CD4-positive, alpha-beta T cell treated with Interleukin-4 for 4 hours (primary cell): ENCODE results near the gene HMGN1.

Experiments used
- DNase-seq: peaks from one replicate; pipeline ENCODE4 v3.0.0-alpha.2; 2020

HMGN1 gene

DNA sequence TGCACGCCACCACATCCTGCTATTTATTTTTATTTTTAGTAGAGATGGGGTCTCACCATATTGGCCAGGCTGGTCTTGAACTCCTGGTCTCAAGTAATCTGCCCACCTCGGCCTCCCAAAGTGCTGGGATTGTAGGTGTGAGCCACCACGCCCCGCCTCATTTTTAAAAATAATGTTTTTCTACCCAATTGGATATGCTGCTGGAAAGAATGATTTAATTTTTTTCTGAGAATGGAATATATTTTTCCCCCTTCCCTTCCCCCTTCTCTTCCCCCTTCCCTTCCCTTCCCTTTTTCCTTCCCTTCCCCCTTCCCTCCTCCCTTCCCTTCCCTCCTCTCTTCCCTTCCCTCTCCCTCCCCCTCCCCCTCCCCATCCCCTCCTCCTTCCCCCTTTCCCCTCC lies 17.7 kb upstream of the HMGN1 start:
- DNase-seq: no peak

DNA sequence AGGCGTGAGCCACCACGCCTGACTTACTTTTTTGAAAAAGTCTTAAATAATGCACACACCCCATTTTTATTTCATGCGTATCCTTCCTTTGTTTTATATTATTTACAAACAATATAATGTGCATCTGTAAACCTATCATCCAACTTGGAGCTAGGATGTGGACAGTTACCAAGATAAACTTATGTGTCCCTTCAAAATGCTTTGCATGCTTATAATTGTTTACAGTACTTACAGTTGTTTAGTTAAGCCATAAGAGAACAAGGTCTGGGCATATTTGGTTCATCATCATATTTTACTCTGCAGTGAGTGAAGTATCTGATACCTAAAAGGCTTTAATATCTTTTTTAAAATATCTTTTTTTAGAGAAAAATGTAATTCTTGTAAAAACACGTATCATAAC lies 16.1 kb upstream of the HMGN1 start:
- no peak for DNase-seq

DNA sequence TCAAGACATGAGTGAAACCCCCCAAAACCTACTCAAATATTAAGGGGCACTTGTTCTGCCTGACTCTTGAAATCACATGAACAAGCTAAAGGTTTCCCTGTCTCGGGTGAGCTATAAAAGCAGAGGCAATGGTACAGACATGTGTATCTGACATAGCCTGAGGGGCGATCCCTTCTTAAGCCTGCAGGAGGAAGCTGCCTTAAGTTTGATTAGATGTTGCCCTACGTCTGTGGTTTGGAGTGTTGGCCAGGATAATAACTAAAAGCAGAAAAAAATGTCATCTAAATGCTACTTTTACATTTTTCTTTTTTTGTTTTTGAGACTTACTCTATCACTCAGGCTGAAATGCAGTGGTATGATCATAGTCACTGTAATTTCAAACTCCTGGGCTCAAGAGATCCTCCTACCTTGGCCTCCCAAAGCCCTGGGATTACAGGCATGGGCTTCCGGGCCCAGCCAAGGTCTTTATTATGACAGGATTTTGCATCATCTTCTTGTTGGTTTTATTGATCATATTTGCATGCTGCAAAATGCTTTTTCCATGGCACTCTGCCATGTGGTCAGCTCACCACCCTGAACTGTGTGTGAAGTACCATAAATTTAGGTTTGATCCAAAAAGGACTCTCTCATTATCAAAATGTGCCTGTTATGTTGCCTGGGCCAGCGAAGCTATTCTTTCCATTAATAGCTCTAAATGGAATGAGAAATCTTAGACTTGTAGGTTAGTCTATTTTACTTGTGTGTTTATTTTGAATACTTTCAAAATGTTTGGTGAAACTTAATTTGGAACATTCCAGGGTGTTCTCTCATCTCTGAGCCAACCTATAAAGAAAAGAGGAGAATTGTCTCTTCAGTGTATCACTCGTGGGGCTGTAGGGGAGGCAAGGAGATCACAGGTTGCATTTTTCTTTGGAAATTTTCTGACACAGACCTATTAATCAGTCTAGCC lies 15.0 kb upstream of the HMGN1 start:
- DNase-seq: no peak

DNA sequence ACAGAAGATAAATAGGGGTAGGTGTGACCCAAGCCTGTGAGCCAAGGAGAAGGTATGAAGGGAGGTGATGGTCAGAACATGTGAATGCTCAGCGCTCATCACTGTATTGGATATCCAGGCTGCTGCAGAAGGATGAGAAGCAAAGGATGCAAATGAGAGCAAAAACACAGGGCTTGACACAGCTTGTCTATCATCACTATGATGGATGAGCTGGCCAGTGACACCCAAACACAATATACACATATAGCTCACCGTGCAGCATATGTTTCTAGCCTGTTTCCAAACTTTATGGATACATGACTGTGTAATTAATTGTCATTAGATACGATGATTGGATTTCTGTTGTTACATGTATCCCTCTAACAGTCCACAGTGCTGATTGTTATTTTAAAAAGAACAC lies 13.8 kb upstream of the HMGN1 start:
- no peak for DNase-seq

DNA sequence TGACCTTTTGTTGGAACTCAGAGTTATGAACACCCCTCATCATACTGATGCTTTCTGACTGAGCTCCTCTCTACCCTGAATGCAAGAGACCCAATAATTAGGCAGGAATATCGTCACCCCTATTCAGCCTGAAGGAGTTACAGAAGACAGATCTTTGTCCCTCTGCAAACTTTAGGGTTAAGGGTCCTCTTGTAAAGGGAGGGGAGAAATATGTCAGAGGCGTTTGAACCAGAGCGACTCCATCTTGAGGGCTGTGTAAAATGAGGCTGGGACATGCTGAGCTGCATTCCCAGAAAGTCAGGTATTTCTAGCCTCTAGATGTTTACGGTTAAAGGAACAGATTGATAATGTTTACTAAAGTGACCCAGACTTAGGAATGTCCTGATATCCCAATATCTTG lies 10.5 kb upstream of the HMGN1 start:
- DNase-seq: no peak

DNA sequence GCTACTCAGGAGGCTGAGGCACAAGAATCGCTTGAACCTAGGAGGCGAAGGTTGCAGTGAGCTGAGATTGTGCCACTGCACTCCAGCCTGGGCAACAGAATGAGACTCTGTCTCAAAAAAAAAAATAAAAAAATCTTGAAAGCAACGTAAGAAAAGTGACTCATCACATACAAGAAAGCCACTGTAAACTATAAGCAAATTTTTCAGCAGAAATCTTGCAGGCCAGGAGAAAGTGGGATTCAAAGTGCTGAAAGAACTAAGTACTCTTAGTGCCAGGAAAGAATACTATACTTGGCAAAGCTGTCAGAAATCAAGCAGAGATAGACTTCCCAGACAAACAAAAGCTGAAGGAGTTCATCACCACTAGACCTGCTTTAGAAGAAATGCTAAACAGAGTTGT lies 4.4 kb upstream of the HMGN1 start:
- no peak for DNase-seq

GRCh38 chr21:39350094-39351005 lies 1.5 kb upstream of the HMGN1 start:
- DNase-seq: no peak

DNA sequence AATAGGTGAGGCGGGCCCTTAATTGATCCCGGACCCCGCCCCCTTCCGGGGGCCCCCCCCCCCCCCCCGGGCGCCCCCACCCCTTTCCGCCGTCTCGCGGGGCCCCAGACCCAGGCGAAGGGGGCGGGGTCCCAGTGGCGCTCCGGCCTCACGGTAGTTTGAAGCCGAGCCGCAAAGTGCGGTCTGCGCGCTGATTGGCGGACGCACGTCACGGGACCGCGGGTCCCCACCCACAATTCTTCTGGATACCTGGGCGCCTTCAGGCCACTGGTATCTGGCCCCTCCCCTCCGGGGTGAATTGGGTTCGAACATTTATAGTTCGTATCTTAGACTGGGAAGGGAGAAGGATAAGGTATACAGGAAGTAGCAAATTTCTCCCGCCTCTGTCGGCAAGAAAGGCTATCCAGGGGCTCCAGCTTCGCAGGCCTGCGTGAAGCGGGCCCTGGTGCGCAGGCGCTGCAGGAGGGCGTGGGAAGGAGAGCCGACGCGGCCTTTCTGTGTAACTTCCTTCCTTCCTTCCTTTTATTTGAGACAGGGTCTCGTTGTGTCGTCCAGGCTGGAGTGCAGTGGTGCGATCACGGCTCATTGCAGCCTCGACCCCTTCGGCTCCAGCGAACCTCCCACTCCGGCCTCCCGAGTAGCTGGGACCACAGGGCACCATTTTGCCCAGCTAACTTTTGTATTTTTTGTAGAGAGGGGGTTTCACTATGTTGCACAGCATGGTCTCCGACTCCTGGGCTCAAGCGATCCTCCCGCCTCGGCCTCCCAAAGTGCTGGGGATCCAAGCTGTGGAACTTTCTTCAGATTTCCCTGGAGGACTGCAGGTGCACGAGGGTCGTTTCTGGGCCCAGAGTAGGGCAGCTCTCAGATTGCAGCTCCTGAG lies 564 bp upstream of the HMGN1 start:
- DNase-seq: peak; percentile 96

GRCh38 chr21:39348040-39348354 lies 891 bp downstream of the HMGN1 start:
- no peak for DNase-seq

GRCh38 chr21:39347537-39347936 lies 1.4 kb downstream of the HMGN1 start:
- no peak for DNase-seq

- DNase-seq: no peak
These were observed 2.1 kb downstream of the HMGN1 start for GRCh38 chr21:39346671-39347331.

- DNase-seq: no peak
These were observed 2.7 kb downstream of the HMGN1 start for GRCh38 chr21:39346206-39346605.

DNA sequence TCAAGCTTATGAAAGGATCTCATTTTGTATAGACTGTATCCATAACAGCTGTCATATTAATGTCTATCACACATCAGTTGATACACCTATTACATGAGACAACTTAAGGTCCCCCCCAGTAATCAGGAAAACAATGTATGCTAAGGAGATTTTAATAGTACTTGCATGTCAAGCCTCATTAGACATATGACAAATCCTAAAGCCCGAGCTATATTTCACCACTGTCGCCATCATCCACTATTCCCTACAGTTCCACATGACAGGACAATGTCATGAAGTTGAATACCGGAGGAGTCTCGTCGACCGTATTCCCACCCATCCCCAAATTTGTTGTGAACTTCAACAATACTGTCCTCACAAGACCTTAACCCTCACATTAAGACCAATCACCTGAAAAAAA lies 3.4 kb downstream of the HMGN1 start:
- no peak for DNase-seq

- no peak for DNase-seq
These were observed 4.0 kb downstream of the HMGN1 start for GRCh38 chr21:39344848-39345247.

- no peak for DNase-seq
These were observed 7.5 kb downstream of the HMGN1 start for GRCh38 chr21:39341249-39341923.

DNA sequence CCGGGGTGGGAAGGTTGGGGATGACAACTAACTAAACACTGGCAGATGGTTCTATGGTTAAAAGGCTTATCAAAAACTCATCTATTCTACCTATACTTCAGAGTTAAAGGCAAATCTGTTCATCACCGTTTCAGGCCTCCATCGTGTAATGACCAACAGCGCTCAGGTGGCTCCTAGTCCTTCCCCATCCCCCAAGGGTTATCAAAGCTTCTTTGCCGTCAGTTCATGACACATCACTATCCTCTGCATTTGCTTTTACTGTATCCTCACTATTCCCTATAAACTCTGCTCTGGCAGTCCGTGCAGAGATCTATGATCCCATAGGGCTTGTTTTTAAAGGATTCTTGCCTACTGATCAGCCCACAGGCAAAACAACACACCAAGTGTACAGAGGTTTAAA lies 8.2 kb downstream of the HMGN1 start:
- DNase-seq: no peak

DNA sequence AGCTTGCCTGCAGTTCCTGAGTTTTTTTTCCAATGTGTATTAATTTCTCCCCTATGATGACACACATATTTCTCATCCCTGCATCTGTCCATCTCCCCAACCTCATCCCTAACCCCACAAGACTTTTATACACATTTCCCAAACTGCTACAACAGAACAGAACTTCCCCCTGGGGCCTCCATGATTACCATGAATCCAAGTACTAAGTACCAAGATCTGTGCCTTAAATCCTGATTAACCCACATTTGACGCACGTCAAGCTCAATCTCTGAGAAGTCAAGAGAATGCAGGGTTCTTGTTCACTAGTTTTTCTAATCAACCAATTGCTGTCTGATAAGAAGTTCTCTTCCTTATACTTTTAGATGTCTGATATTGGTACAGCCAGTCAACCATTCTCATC lies 9.7 kb downstream of the HMGN1 start:
- no peak for DNase-seq

GRCh38 chr21:39336457-39337008 lies 12.4 kb downstream of the HMGN1 start:
- no peak for DNase-seq

- no peak for DNase-seq
These were observed 14.3 kb downstream of the HMGN1 start for GRCh38 chr21:39334611-39335010.

GRCh38 chr21:39332175-39332574 lies 16.7 kb downstream of the HMGN1 start:
- no peak for DNase-seq

DNA sequence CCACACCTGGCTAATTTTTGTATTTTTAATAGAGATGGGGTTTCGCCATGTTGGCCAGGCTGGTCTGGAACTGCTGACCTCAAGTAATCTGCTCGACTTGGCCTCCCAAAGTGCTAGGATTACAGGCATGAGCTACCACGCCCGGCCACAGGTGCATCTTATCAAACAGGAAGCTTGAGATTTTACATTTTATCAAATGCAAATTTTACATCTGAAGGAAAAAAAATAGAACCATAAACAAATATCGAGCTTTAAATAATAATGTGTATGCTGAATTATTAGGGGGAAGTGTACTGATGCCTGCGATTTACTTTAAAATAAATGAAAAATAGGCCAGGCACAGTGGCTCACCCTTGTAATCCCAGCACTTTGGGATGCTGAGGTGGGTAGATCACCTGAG lies 18.9 kb downstream of the HMGN1 start:
- no peak for DNase-seq

GRCh38 chr21:39327727-39328126 lies 21.2 kb downstream of the HMGN1 start:
- no peak for DNase-seq
